GM21390 (cell line): ENCODE data around the gene EPC1.
"Not testable (repeated sequence)": the region's sequence is repeated elsewhere in the genome, so short reads cannot be mapped to it uniquely, and the experiment has no call there.

Experiments used
- ATAC-seq: cut with Tn5 transposase; IDR thresholded peaks from one replicate; pipeline ENCODE4 v1.9.1; 2021; ENCODE audit not compliant: unreplicated experiment

The EPC1 gene

DNA sequence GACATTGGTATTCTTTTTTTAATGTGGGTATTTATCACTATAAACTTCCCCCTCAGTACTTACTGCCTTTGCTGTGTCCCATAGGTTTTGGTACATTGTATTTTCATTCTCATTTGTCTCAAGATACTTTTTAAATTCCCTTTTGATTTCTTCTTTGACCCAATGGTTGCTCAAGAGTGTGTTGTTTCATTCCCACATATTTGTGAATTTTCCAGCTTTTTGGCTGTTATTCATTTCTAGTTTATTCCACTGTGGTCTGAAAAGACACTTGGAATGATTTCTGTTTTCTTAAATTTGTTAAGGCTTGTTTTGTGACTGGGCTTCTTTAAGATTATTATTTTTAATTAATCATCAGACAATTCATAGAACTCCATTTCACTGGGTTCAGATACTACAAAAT, 105.0 kb downstream of the EPC1 start:
- no peak for ATAC-seq

DNA sequence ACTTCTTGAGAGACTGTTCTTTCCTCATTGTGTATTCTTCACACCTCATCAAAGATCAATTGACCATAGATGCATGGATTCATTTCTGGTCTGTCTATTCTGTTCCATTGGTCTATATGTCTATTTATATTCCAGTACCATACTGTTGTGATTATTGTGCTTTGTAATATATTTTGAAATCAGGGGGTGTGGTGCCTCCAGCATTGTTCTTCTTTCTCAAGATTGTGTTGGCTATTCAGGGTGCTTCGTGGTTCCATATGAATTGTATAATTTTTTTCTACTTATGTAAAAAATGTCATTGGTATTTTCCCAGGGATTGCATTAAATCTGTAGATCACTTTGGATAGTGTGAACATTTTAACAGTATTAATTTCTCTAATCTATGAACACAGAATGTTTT, 106.5 kb downstream of the EPC1 start:
- ATAC-seq, result no peak

DNA sequence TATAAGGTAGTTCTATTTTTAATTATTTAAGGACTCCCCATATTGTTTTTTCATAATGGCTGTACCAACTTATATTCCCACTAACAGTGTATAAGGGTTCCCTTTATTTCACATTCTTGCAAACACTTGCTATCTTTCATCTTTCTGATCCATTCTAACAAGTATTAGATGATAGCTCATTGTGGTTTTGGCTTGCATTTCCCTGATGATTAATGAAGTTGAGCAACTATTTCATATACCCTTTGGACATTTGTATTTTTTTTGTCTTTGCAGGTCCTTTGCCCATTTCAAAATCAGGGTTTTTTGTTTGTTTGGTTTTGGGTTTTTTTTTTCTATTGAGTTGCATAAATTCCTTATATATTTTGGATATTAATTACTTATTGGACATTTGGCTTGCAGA, 107.2 kb downstream of the EPC1 start:
- no peak for ATAC-seq

GRCh38 chr10:32237644-32238345, 109.2 kb downstream of the EPC1 start:
- ATAC-seq, result no peak

DNA sequence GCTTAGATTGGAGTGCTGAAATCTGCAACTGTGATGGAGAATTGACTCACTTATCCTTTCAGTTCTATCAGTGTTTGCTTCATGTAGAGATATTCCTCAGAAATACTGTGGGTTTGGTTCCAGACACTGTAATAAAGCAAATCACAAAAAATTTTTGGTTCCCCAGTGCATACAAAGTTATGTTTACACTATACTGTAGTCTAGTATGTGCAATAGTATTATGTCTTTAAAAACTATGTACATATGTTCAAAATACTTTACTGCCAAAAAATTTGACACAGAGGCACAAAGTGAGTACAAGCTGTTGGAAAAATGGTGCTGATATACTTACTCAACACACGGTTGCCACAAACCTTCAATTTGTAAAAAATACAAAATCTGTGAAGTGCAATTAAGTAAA, 112.5 kb downstream of the EPC1 start:
- ATAC-seq, result no peak

DNA sequence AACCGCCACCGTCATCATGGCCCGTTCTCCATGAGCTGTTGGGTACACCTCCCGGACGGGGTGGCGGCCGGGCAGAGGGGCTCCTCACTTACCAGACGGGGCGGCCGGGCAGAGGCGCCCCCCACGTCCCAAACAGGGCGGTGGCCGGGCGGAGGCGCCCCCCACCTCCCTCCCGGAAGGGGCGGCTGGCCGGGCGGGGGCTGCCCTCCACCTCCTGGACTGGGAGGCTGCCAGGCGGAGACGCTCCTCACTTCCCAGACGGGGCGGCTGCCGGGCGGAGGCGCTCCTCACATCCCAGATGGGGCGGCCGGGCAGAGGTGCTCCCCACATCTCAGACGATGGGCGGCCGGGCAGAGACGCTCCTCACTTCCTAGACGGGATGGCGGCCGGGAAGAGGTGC, 113.6 kb downstream of the EPC1 start:
- ATAC-seq, result not testable (repeated sequence)

GRCh38 chr10:32232378-32232777, 114.6 kb downstream of the EPC1 start:
- ATAC-seq, result no peak

GRCh38 chr10:32229788-32230187, 117.2 kb downstream of the EPC1 start:
- ATAC-seq, result not testable (repeated sequence)

DNA sequence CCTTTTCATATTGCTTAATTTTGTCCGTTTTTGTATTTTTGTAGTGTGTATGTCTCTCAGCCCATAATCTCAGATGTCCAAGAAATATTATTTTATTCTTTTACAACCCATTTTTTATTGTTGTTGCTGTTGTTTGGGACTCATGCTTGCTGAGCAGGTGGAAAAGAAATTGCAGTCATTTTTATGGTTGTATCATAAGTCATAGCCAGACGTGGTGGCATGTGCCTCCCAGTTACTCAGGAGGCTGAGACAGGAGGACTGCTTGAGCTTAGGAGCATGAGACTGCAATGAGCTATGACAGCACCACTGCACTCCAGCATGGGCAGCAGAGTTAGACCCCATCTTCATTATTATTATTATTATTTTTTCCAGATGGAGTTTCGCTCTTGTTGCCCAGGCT, 117.8 kb downstream of the EPC1 start:
- ATAC-seq, result no peak

DNA sequence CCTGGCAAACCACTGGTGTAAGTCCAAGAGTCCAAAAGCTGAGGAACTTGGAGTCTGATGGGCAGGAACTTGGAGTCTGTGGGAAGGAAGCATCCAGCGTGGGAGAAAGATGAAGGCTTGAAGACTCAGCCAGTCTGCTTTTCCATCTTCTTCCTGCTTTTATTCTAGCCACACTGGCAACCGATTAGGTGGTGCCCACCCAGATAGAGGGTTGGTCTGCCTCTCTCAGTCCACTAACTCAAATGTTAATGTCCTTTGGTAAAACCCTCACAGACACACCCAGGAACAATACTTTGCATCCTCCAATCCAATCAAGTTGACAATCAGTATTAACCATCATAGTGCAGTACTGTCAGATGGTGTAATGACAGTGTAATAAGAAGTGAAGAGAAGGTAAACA, 119.2 kb downstream of the EPC1 start:
- ATAC-seq, result no peak

- ATAC-seq, result no peak
Observed at GRCh38 chr10:32226624-32227023, 120.3 kb downstream of the EPC1 start.

DNA sequence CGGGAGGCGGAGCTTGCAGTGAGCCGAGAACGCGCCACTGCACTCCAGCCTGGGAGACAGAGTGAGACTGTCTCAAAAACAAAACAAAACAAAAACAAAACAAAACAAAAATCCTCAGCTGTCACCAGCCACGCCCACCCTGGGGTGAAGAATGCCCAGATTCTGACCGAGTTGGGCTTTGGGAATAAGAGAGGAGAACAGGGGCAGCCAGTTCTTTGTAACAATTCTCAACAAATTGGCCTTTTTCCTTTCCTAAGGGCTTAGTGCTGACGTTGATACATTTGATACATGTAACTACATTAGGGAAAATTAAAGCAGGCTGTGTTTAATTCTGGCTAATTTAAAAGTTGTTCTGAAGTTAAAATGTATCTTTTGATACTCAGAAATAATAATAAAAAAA, 121.0 kb downstream of the EPC1 start:
- ATAC-seq, result no peak

DNA sequence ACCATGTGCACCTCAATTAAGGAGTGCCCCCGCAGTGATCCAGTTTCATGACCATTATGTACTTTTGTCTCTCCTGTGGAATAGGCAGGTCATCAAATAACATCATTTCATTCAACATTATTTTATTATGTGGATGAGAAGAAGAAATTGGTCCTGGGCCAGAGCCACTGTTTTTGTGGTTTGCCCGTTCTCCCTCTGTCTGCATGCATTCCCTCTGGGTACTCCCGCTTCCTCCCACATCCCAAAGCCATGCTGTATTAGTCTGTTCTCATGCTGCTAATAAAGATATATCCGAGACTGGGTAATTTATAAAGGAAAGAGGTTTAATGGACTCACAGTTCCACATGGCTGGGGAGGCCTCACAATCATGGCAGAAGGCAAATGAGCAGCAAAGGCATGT, 124.6 kb downstream of the EPC1 start:
- not testable (repeated sequence) for ATAC-seq

- not testable (repeated sequence) for ATAC-seq
Observed at GRCh38 chr10:32219156-32219555, 127.8 kb downstream of the EPC1 start.

- ATAC-seq, result not testable (repeated sequence)
Observed at GRCh38 chr10:32218206-32219044, 128.5 kb downstream of the EPC1 start.
